GM19025 (cell line): ENCODE data around the gene IHH.

ENCODE experiments used
- ATAC-seq: cut with Tn5 transposase; IDR thresholded peaks from one replicate; pipeline ENCODE4 v1.9.1; 2021; ENCODE audit warnings: mild to moderate bottlenecking, low read depth, moderate library complexity; ENCODE audit not compliant: unreplicated experiment

IHH gene

DNA sequence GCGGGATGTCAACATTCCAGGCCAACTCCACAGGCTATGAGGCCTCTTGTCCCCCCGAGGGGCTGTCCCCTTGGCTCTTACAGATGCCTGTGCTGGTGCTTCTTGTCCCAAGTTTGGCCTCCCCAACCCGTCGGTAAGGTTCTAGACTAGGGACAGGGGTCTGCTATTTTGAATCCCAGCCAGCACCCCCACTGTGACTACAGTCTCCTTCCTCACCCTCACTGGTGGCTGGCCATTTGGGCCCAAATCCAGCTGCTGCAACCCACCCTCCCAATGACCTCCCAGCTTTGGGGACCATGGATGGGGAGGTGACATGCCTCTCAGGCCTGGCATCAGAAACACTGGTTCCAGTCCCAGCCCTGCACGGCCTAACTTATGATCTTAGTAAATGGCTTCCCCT lies 38.1 kb downstream of the IHH start:
- no peak for ATAC-seq

DNA sequence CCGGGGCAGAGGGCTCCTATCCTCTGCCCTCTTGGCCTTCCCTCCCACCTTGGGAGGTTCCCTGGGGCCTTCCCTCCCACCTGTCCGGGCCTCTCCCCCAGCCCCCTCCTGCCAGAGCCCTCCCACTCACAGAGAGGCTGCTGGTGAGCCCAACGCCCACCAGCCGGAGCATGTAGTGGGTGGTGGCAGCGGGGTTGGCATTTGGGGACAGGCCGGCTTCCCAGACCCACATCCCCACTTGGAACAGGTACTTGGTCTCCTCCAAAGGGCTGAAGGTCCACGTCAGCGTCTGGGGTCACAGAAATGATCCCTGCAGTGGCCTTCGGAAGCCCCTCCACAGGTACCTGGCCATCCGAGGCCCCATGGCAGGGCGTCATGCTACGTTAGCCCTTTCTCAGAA lies 38.7 kb downstream of the IHH start:
- no peak for ATAC-seq

DNA sequence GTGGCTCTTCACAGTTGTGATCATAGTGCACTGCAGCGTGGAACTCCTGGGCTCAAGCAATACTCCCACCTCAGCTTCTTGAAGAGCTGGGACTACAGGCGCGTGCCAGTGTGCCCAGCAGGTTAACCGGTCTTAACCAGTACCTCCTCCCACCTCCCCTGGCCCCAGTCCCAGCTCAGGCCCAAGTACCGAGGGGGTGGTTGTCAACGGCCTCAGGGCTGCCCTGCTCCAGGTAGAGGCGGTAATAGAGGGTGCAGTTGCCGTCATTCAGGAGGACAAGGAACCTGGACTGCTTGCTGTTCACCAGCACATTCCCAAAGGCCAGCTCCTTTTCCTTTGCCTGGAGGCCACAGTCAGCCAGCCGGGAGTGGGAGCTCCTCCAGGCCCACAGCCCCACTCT lies 39.1 kb downstream of the IHH start:
- ATAC-seq = no peak

- ATAC-seq = no peak
These were observed 39.9 kb downstream of the IHH start for GRCh38 chr2:219020604-219021365.

DNA sequence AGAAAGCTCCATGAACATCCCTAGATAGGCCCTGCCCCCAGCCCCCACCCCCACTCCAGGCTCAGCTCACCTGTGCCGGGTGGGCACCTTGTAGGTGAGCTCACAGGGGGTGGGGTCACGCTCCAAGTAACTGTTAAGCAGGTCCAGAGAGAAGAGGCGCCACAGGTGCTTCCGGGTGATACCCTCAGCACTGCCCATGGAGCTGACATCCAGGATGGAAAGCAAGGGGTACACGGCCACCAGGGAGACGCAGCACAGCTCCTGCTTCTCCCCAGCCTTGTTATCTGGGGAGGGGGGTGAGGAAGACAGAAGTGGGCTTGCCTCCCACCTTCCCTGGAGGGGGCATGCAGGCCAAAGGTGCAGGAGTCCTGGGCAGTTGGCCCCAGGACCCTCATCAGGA lies 41.3 kb downstream of the IHH start:
- no peak for ATAC-seq

GRCh38 chr2:219018726-219019125 lies 42.0 kb downstream of the IHH start:
- no peak for ATAC-seq

DNA sequence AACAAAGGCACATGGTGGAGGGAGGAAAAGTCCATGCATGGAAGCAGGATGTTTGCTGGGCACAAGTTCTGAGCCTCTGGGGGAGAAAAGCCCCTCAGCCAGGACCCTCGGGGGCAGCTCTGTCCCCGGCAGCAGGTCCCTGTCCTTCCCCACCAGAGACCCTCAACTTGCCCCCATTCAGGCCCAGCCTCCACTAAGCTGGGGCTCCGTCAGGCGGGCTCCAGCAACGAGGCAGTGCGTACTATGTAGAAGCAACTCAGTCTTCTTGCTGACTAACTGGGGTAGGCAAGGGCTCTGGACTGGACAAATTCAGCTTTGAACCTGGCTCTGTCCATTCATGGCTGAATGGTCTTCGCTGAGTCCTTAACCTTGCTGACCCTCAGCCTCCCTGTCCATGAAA lies 42.4 kb downstream of the IHH start:
- no peak for ATAC-seq

- no peak for ATAC-seq
These were observed 43.4 kb downstream of the IHH start for GRCh38 chr2:219017201-219017931.

DNA sequence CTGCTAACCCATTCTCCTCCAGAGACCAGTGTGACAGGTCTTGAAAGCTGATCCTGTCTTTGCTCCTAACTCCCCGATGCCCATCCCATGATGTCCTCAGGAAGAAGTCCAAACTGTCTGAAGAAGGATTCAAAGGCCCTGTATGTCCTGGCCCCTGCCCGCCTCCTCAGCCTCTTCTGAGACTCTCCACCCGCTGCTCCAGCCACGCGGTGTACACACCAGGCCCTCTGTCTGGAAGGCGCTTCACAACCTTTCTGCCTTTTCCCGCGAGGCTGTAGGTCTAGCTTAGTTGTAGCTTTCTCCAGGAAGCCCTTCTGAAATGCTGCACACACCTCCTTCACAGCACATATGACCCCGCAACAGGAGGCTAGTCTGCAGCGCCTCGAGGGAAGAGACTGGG lies 44.0 kb downstream of the IHH start:
- ATAC-seq = no peak

- no peak for ATAC-seq
These were observed 49.8 kb downstream of the IHH start for GRCh38 chr2:219010873-219011272.

GRCh38 chr2:219010162-219010756 lies 50.5 kb downstream of the IHH start:
- no peak for ATAC-seq

GRCh38 chr2:219009294-219009693 lies 51.4 kb downstream of the IHH start:
- ATAC-seq = no peak
